Spleen (tissue), 11 donors: ENCODE results near the gene TUBB1. TPM values are rescaled to one million over a fixed set of nuclear protein-coding genes. Genes with fewer than 3 reads are reported as not detected.
"Not testable (repeated sequence)": the region's sequence is repeated elsewhere in the genome, so short reads cannot be mapped to it uniquely, and the experiment has no call there.

Experiments used
- DNase-seq: peaks from one replicate; pipeline ENCODE4 v3.0.0-alpha.2; 2020
- H3K27ac ChIP-seq, 8 donors: fragments of 200-600 bp; sonication (generic) in 7 of 8; 1 replicate in 4 of 8; 2 replicates in 4 of 8; pipeline versions ENCODE4 v1.5.0 to v1.8.0; 2016 to 2021; ENCODE audit warnings: inconsistent platforms in 4 of 8, mild to moderate bottlenecking in 4 of 8, moderate library complexity in 1 of 8
- H3K27me3 ChIP-seq, 7 donors: fragments of 200-600 bp; sonication (generic) in 6 of 7; replicated peaks in 1 of 7; 1 replicate in 4 of 7; 2 replicates in 3 of 7; pipeline versions ENCODE4 v1.5.0 to v1.8.0; 2016 to 2021; ENCODE audit warnings: inconsistent platforms in 3 of 7, mild to moderate bottlenecking in 1 of 7
- H3K36me3 ChIP-seq, 6 donors: fragments of 200-600 bp; sonication (generic) in 5 of 6; 1 replicate in 4 of 6; 2 replicates in 2 of 6; pipeline versions ENCODE4 v1.5.0 to v1.8.0; 2016 to 2021; ENCODE audit warnings: inconsistent platforms in 2 of 6
- H3K4me1 ChIP-seq, 6 donors: fragments of 200-600 bp; sonication (generic) in 5 of 6; 1 replicate in 3 of 6; 2 replicates in 3 of 6; pipeline versions ENCODE4 v1.5.0 to v1.8.0; 2016 to 2021; ENCODE audit warnings: inconsistent platforms in 3 of 6
- H3K4me3 ChIP-seq, 8 donors: fragments of 200-600 bp; sonication (generic) in 7 of 8; 1 replicate in 4 of 8; 2 replicates in 4 of 8; pipeline versions ENCODE4 v1.5.0 to v1.8.0; 2016 to 2021; ENCODE audit warnings: inconsistent platforms in 4 of 8, mild to moderate bottlenecking in 4 of 8, moderate library complexity in 2 of 8
- H3K9me3 ChIP-seq, 8 donors: fragments of 200-600 bp; sonication (generic) in 7 of 8; 1 replicate in 4 of 8; 2 replicates in 4 of 8; pipeline versions ENCODE4 v1.5.0 to v1.8.0; 2016 to 2021; ENCODE audit warnings: inconsistent platforms in 4 of 8
- POLR2A ChIP-seq, 3 donors: fragments of 450-650 bp; IDR thresholded peaks; one replicate each; pipeline ENCODE4 v1.5.1; 2017; ENCODE audit warnings: antibody characterized with exemption in 3 of 3, mild to moderate bottlenecking in 1 of 3
- POLR2AphosphoS5 ChIP-seq, 3 donors: sonication (generic); formaldehyde crosslinking; IDR thresholded peaks; one replicate each; pipeline ENCODE4 v1.5.1; 2017; ENCODE audit warnings: antibody characterized with exemption in 3 of 3
- WGBS, 5 donors: extraction: QIAGEN DNeasy Blood & Tissue Kit in 3 of 5; methylation state at CpG; one replicate each; pipeline versions ENCODE4 v1.1.5 to v1.1.7; 2013 to 2018; 5-methylcytosine and 5-hydroxymethylcytosine counted together
- intact Hi-C: fragments of 100-400 bp; cut with DNase I; formaldehyde crosslinking; loops from one replicate; pipeline ENCODE4 v1.15.0; 2023; ENCODE audit warnings: low total_unique reads
- polyA plus RNA-seq, 3 donors: library from polyadenylated mRNA; stranded (reverse); fragments of 200-250 nt; gene quantifications; one replicate each; pipeline ENCODE4 v1.2.1, GENCODE V29; 2013
- total RNA-seq, 7 donors: library from RNA; depleted of rRNA in 3 of 7; stranded (reverse); fragments of >200 nt in 3 of 7; fragmentation: NEBNext Ultra II Directional in 4 of 7; extraction: Animal tissue kit (Norgen Biotek cat#: 25700) in 4 of 7; gene quantifications; one replicate each; pipeline versions ENCODE4 v1.1.0 to v1.2.1, GENCODE V29; 2016 to 2021
- TF ChIP-seq, protein P1 (sequence below), 11 experiments: fragments of 200-600 bp in 7 of 11; fragments of 450-650 bp in 4 of 11; sonication (generic) in 4 of 11; IDR thresholded peaks in 8 of 11; conservative IDR thresholded peaks in 3 of 11; 1 replicate in 7 of 11; 2 replicates in 4 of 11; pipeline versions ENCODE4 v1.4.0 to v1.8.0; 2016 to 2021; ENCODE audit warnings: antibody characterized with exemption in 11 of 11, inconsistent platforms in 4 of 11, mild to moderate bottlenecking in 1 of 11
- donor health status: healthy with polysubstance abuse.
- donor health status: DM: no; HTN: no; CAD: no; lungs with moderate emphysema.
- donor health status: DM: no; HTN: no; CAD: no.
- donor health status: Bipolar disorder and iron deficiency.
- donor health status: healthy.
- donor health status: DM: no; HTN: no; CAD: no.
- donor health status: DM: yes; HTN: yes; CAD: no.

The TUBB1 gene
- total and polyA plus RNA-seq, 10 donors = 0.63 to 34.3 (median 19.7) TPM

DNA sequence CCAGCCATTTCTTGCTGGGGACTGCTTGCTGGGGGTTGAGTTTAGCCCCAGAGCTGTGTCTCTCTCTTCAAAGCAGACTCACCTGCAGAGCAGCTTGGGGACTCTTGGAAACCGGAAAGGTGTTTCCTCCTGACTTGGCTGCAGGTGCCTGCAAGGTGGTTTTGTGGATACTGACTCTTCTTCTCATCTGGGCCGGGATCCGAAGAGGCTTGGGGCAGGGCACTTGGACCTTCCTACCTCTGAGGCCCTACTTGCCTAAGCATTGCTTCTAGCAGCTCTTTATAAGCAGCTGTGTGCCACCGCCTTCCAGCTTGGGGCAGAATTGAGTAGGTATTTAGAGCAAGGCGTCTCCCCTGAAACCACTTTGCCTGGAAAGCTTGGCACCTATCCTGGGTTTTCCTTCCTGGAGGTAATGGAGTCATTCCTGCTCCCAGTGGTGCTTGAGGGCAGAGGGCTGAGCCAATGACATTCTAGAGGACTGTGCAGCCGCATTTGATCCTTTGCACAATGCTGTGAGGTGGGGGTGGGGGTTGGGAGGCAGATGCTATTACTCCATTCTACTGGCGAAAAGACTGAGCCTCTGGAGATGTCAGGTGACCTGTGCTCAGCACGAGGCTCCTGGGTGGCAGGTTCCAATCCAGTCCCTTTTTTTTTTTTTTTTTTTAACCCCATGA is 8.8 kb upstream of the TUBB1 start:
- intact Hi-C loops = no loop called here
- WGBS, 5 donors = 73 to 87% (median 85%) methylated on average over 7 to 8 of the region's 8 CpGs

DNA sequence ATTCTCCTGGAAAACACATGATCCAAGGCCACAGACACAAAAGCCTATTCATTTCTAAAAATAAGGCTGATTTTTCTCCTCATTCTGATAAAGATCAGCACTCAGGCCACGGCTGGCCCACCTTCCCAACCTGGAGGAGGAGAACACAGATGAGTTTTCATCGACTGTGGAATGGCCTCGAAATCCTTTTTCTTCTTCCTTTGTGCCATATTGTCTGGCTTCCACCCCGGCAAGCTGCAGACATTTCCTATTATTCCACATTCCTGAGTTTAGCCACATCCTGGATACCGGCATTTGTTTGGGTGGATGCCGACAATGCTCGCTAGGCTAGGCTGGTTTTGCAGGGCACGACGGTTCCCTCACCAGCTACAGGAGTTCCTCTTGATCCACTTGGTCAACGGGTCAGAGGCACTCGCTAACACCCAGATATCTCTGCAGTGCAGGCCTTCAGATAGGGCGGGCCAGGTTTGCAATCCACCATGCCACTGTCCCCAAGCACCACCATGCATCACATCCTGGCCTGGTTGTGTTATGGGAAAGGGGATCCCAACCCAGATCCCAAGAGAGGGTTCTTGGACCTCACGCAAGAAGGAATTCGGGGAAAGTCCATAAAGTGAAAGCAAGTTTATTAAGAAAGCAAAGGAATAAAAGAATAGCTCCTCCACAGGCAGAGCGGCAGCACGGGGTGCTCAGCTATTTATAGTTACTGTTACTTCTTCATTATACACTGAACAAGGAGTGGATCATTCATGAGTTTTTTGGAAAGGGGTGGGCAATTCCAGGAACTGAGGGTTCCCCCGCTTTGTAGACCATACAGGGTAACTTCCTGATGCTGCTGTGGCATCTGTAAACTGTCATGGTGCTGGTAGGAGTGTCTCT is 8.0 kb upstream of the TUBB1 start:
- Histone ChIP-seq H3K4me1 (peaks cover 4 to 84% (median 42%) of the 10 kb centered on the region in 6 donors), H3K36me3 (no peaks in the 10 kb centered on the region), H3K9me3 (no peaks in the 10 kb centered on the region), H3K27ac (peak overlapping the region in 6 of 8 donors; percentile 7 to 58 (median 44)), H3K4me3 (no peak overlapping the region), H3K27me3 (no peaks in the 10 kb centered on the region)
- intact Hi-C loops = no loop called here
- DNase-seq = no peak
- TF ChIP-seq POLR2AphosphoS5 (IDR thresholded peaks at IDR 0.05) (peak in 2 of 3 donors; percentile 16 to 51), POLR2A (IDR thresholded peaks at IDR 0.05) (no peak)
- WGBS, 5 donors = 51 to 65% (median 60%) methylated on average over 17 of the region's 17 CpGs

More for the DNA sequence above, 8.8 kb upstream of the TUBB1 start:
- peaks cover 10 to 84% (median 43%) of the 10 kb centered on the region in 6 donors for H3K4me1 ChIP-seq
- no peak for DNase-seq
- H3K27me3 ChIP-seq = no peaks in the 10 kb centered on the region
- peak overlapping the region in 4 of 8 donors; percentile 7 to 58 (median 45) for H3K27ac ChIP-seq
- no peaks in the 10 kb centered on the region for H3K9me3 ChIP-seq
- H3K36me3 ChIP-seq = no peaks in the 10 kb centered on the region
- no peak overlapping the region for H3K4me3 ChIP-seq
- TF ChIP-seq POLR2A (IDR thresholded peaks at IDR 0.05) (no peak), POLR2AphosphoS5 (IDR thresholded peaks at IDR 0.05) (no peak)
- TF ChIP-seq, protein P1, sequence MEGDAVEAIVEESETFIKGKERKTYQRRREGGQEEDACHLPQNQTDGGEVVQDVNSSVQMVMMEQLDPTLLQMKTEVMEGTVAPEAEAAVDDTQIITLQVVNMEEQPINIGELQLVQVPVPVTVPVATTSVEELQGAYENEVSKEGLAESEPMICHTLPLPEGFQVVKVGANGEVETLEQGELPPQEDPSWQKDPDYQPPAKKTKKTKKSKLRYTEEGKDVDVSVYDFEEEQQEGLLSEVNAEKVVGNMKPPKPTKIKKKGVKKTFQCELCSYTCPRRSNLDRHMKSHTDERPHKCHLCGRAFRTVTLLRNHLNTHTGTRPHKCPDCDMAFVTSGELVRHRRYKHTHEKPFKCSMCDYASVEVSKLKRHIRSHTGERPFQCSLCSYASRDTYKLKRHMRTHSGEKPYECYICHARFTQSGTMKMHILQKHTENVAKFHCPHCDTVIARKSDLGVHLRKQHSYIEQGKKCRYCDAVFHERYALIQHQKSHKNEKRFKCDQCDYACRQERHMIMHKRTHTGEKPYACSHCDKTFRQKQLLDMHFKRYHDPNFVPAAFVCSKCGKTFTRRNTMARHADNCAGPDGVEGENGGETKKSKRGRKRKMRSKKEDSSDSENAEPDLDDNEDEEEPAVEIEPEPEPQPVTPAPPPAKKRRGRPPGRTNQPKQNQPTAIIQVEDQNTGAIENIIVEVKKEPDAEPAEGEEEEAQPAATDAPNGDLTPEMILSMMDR (IDR thresholded peaks at IDR 0.05 in 8 of 11, conservative IDR thresholded peaks at IDR 0.05 in 3 of 11) = no peak

DNA sequence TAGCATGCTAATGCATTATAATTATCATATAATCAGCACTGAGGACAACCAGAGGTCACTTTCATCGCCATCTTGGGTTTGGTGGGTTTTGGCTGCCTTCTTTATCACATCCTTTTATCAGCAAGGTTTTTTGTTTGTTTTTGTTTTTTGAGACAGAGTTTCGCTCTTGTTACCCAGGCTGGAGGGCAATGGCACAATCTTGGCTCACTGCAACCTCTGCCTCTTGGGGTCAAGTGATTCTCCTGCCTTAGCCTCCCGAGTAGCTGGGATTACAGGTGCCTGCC is 7.4 kb upstream of the TUBB1 start:
- H3K27me3 ChIP-seq, H3K36me3 ChIP-seq, H3K9me3 ChIP-seq, H3K4me3 ChIP-seq, intact Hi-C loops, DNase-seq: not testable (repeated sequence)
- H3K27ac ChIP-seq = peak overlapping the region in 4 of 8 donors; percentile 25 to 54 (median 44)
- 84 to 93% (median 87%) methylated on average over 3 of the region's 3 CpGs for WGBS, 5 donors
- H3K4me1 ChIP-seq = peaks cover 7 to 84% (median 43%) of the 10 kb centered on the region in 6 donors

DNA sequence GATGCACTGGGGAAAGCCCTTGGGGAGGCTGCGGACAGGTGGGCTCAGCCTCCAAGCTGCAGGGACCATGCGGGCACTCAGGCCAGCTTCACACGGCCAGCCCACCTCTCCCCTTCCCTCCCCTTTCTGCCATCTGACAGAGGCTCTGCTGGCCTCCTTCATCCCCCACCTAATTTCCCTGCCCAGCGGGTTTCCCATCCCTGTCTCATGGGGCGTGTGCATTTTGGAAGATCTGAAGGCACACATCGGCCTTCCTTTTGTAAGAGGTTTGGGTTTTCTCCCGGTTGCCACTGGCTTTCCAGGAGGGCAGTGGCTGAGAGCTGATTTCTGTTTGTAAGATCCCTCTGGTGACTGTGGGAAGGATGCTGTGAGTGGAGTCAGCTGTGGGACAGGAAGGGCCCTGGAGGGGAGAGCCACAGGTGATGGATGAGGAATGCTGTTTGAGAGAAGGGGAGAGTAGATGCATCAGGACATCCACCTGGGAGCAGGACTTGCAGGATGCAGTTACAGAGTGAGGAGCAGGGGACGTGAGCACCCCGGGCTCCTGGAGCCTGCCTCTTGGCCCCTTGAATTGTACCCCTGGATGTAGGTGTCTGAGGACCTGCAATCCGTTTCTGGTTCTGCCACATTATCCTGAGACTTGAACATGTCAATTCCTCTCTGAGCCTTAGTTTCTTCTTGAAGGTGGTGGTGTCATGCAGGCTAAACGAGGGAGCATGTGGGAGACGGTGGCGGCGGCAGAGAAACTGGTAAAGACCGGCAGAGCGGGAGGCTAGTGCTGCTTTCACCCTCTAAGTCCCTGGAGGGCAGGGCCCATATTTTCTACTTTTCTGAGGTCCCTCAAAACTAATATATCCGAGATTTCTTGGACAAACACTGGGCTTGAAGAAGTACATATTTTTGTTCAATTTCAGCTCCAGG is 5.9 kb upstream of the TUBB1 start:
- no peak overlapping the region for H3K4me3 ChIP-seq
- peak; percentile 54 for DNase-seq
- H3K27me3 ChIP-seq = no peaks in the 10 kb centered on the region
- no peaks in the 10 kb centered on the region for H3K36me3 ChIP-seq
- peaks cover 9 to 85% (median 42%) of the 10 kb centered on the region in 6 donors for H3K4me1 ChIP-seq
- TF ChIP-seq POLR2A (IDR thresholded peaks at IDR 0.05) = no peak
- TF ChIP-seq POLR2AphosphoS5 (IDR thresholded peaks at IDR 0.05) = no peak
- TF ChIP-seq, protein P1 (IDR thresholded peaks at IDR 0.05 in 8 of 11, conservative IDR thresholded peaks at IDR 0.05 in 3 of 11) = no peak
- H3K27ac ChIP-seq = no peak overlapping the region
- no peaks in the 10 kb centered on the region for H3K9me3 ChIP-seq
- intact Hi-C loops = no loop called here
- WGBS, 5 donors = 87 to 96% (median 92%) methylated on average over 17 of the region's 17 CpGs
